ENCODE results near the gene PLEKHG3.
A peak's percentile ranks its signal among the peaks of the same experiment; 100 is the strongest.
"Not testable (repeated sequence)": the region's sequence is repeated elsewhere in the genome, so short reads cannot be mapped to it uniquely, and the experiment has no call there.

Gene PLEKHG3

GRCh38 chr14:64704143-64704742 is at the start of gene PLEKHG3:
Gene PLEKHG3, plus strand, starts transcription at chr14:64704424. Its CDS starts 23,208 bp downstream, at chr14:64727632.
- peak; percentile 55 to 88 for DNase-seq

- DNase-seq: no peak
Observed at GRCh38 chr14:64654901-64655300, 49.3 kb upstream of the PLEKHG3 start.

- no peak for DNase-seq
Observed at GRCh38 chr14:64656986-64657385, 47.2 kb upstream of the PLEKHG3 start.

- DNase-seq: no peak
Observed at GRCh38 chr14:64658201-64658600, 46.0 kb upstream of the PLEKHG3 start.

GRCh38 chr14:64658700-64659264 is 45.4 kb upstream of the PLEKHG3 start:
- DNase-seq: not testable (repeated sequence)

- DNase-seq: no peak
Observed at GRCh38 chr14:64659366-64659765, 44.9 kb upstream of the PLEKHG3 start.

GRCh38 chr14:64663174-64663573 is 41.0 kb upstream of the PLEKHG3 start:
- DNase-seq: peak; percentile 14 to 40

GRCh38 chr14:64671591-64671990 is 32.6 kb upstream of the PLEKHG3 start:
- DNase-seq: peak; percentile 33 to 70

GRCh38 chr14:64673316-64673715 is 30.9 kb upstream of the PLEKHG3 start:
- no peak for DNase-seq

- no peak for DNase-seq
Observed at GRCh38 chr14:64673748-64674147, 30.5 kb upstream of the PLEKHG3 start.

- DNase-seq: no peak
Observed at GRCh38 chr14:64674829-64675228, 29.4 kb upstream of the PLEKHG3 start.

GRCh38 chr14:64675312-64675711 is 28.9 kb upstream of the PLEKHG3 start:
- no peak for DNase-seq

GRCh38 chr14:64676410-64677008 is 27.7 kb upstream of the PLEKHG3 start:
- DNase-seq: no peak

GRCh38 chr14:64680013-64680713 is 24.1 kb upstream of the PLEKHG3 start:
- DNase-seq: peak; percentile 45 to 84

- DNase-seq: no peak
Observed at GRCh38 chr14:64680714-64681065, 23.5 kb upstream of the PLEKHG3 start.

- no peak for DNase-seq
Observed at GRCh38 chr14:64681796-64682710, 22.2 kb upstream of the PLEKHG3 start.

- DNase-seq: no peak
Observed at GRCh38 chr14:64682843-64683242, 21.4 kb upstream of the PLEKHG3 start.

- no peak for DNase-seq
Observed at GRCh38 chr14:64683264-64683663, 21.0 kb upstream of the PLEKHG3 start.

GRCh38 chr14:64684091-64684490 is 20.1 kb upstream of the PLEKHG3 start:
- no peak for DNase-seq

GRCh38 chr14:64685371-64686281 is 18.6 kb upstream of the PLEKHG3 start:
- no peak for DNase-seq

- DNase-seq: no peak
Observed at GRCh38 chr14:64686282-64686615, 18.0 kb upstream of the PLEKHG3 start.

- no peak for DNase-seq
Observed at GRCh38 chr14:64688031-64688430, 16.2 kb upstream of the PLEKHG3 start.

Data from NCI-H526 (cell line).